ENCODE data around the gene EYS. TPM values are rescaled to one million over a fixed set of nuclear protein-coding genes. Genes with fewer than 3 reads are reported as not detected.

The EYS gene
- total and polyA plus RNA-seq, 4 donors, result 0.08 to 0.63 (median 0.36) TPM

GRCh38 chr6:65436281-65436680, 270.7 kb downstream of the EYS start:
- Histone ChIP-seq H3K36me3 (ENCODE audit: control insufficient read depth in 4 of 4, insufficient read depth in 3 of 4, low read depth in 1 of 4, low read length in 3 of 4) (no peaks in the 10 kb centered on the region), H3K27me3 (ENCODE audit: control insufficient read depth in 4 of 4, insufficient read depth in 4 of 4, low read length in 3 of 4) (no peaks in the 10 kb centered on the region), H3K9ac (ENCODE audit: low read depth in 1 of 2, low read length in 2 of 2) (no peak overlapping the region), H3K4me1 (ENCODE audit: control insufficient read depth in 4 of 4, insufficient read depth in 4 of 4, low read length in 3 of 4) (no peaks in the 10 kb centered on the region), H3K4me3 (ENCODE audit: low read depth in 1 of 3, low read length in 3 of 3) (no peak overlapping the region), H3K27ac (ENCODE audit: low read depth in 1 of 2, low read length in 2 of 2) (no peak overlapping the region), H3K9me3 (ENCODE audit: control insufficient read depth in 4 of 4, low read length in 3 of 4) (no peaks in the 10 kb centered on the region)
- 56% methylated on average over 1 of the region's 1 CpG for WGBS
- DNase-seq (ENCODE audit: low spot score), result no peak
- TF ChIP-seq REST (IDR thresholded peaks at IDR 0.05) (no peak), GABPA (IDR thresholded peaks at IDR 0.05 in 1 of 2, conservative IDR thresholded peaks at IDR 0.05 in 1 of 2) (no peak), HNF4G (IDR thresholded peaks at IDR 0.05) (no peak), SP1 (IDR thresholded peaks at IDR 0.05) (no peak), RAD21 (IDR thresholded peaks at IDR 0.05) (no peak), RXRA (IDR thresholded peaks at IDR 0.05) (no peak), TAF1 (conservative IDR thresholded peaks at IDR 0.05) (no peak), ATF3 (IDR thresholded peaks at IDR 0.05) (no peak), CTCF (IDR thresholded peaks at IDR 0.05; ENCODE audit: low read depth, low read length, missing input control) (no peak)

- TF ChIP-seq ZBTB33 (IDR thresholded peaks at IDR 0.05) (no peak), NR2F2 (IDR thresholded peaks at IDR 0.05) (no peak), YY1 (IDR thresholded peaks at IDR 0.05) (no peak), EGR1 (IDR thresholded peaks at IDR 0.05; ENCODE audit: low read depth in 2 of 2) (no peak), MAX (IDR thresholded peaks at IDR 0.05) (no peak), JUND (IDR thresholded peaks at IDR 0.05) (no peak), FOXA2 (IDR thresholded peaks at IDR 0.05) (no peak)
- no peaks in the 10 kb centered on the region for H3K9me3 ChIP-seq (ENCODE audit: control insufficient read depth in 4 of 4, low read length in 3 of 4)
- no peaks in the 10 kb centered on the region for H3K36me3 ChIP-seq (ENCODE audit: control insufficient read depth in 4 of 4, insufficient read depth in 3 of 4, low read depth in 1 of 4, low read length in 3 of 4)
- no peak for DNase-seq (ENCODE audit: low spot score)
- 74% methylated on average over 3 of the region's 3 CpGs for WGBS
- H3K27me3 ChIP-seq (ENCODE audit: control insufficient read depth in 4 of 4, insufficient read depth in 4 of 4, low read length in 3 of 4), result no peaks in the 10 kb centered on the region
- no peak overlapping the region for H3K4me3 ChIP-seq (ENCODE audit: low read depth in 1 of 3, low read length in 3 of 3)
- no peak overlapping the region for H3K27ac ChIP-seq (ENCODE audit: low read depth in 1 of 2, low read length in 2 of 2)
- no peaks in the 10 kb centered on the region for H3K4me1 ChIP-seq (ENCODE audit: control insufficient read depth in 4 of 4, insufficient read depth in 4 of 4, low read length in 3 of 4)
- no peak overlapping the region for H3K9ac ChIP-seq (ENCODE audit: low read depth in 1 of 2, low read length in 2 of 2)
These were observed 290.4 kb downstream of the EYS start for GRCh38 chr6:65416621-65417020.
